Esophagus muscularis mucosa (tissue), 4 donors: ENCODE data around the gene SOAT1. TPM values are rescaled to one million over a fixed set of nuclear protein-coding genes. Genes with fewer than 3 reads are reported as not detected.
"Not testable (repeated sequence)": the region's sequence is repeated elsewhere in the genome, so short reads cannot be mapped to it uniquely, and the experiment has no call there.

Experiments
- DNase-seq: peaks from one replicate; pipeline ENCODE4 v3.0.0-alpha.2; 2017; ENCODE audit errors: extremely low spot score
- H3K27ac ChIP-seq, 4 donors: fragments of 200-600 bp; sonication (generic); replicated peaks in 1 of 4; 1 replicate in 3 of 4; 2 replicates in 1 of 4; pipeline ENCODE4 v1.5.1; 2016 to 2019; ENCODE audit warnings: mild to moderate bottlenecking in 1 of 4
- H3K27me3 ChIP-seq, 4 donors: fragments of 200-600 bp; sonication (generic); one replicate each; pipeline versions ENCODE4 v1.5.1 to v1.6.0; 2016 to 2019
- H3K36me3 ChIP-seq, 4 donors: fragments of 200-600 bp; sonication (generic); one replicate each; pipeline ENCODE4 v1.5.1; 2016 to 2019
- H3K4me1 ChIP-seq, 4 donors: fragments of 200-600 bp; sonication (generic); one replicate each; pipeline ENCODE4 v1.5.1; 2016 to 2019
- H3K4me3 ChIP-seq, 4 donors: fragments of 200-600 bp; sonication (generic); 1 replicate in 2 of 4; 2 replicates in 2 of 4; pipeline ENCODE4 v1.5.1; 2016 to 2019; ENCODE audit warnings: mild to moderate bottlenecking in 4 of 4, moderate library complexity in 1 of 4
- H3K9me3 ChIP-seq, 4 donors: fragments of 200-600 bp; sonication (generic); 1 replicate in 3 of 4; 2 replicates in 1 of 4; pipeline ENCODE4 v1.5.1; 2016 to 2019
- EP300 ChIP-seq: sonication (generic); formaldehyde crosslinking; IDR thresholded peaks from one replicate; pipeline ENCODE4 v1.6.1; 2017; ENCODE audit warnings: antibody characterized with exemption
- POLR2A ChIP-seq: fragments of 450-650 bp; IDR thresholded peaks from one replicate; pipeline ENCODE4 v1.6.1; 2017; ENCODE audit warnings: antibody characterized with exemption, moderate library complexity, mild to moderate bottlenecking, low read depth
- POLR2AphosphoS5 ChIP-seq, 2 donors: sonication (generic); formaldehyde crosslinking; IDR thresholded peaks; one replicate each; pipeline ENCODE4 v1.6.1; 2017; ENCODE audit warnings: antibody characterized with exemption in 2 of 2
- WGBS: methylation state at CpG from one replicate; pipeline ENCODE4 v1.1.5; 2018; 5-methylcytosine and 5-hydroxymethylcytosine counted together
- intact Hi-C: fragments of 100-400 bp; cut with DNase I; formaldehyde crosslinking; loops from one replicate; pipeline ENCODE4 v1.15.1; 2023
- total RNA-seq, 4 donors: library from RNA; depleted of rRNA; stranded (reverse); fragments of >200 nt; gene quantifications; one replicate each; pipeline versions ENCODE4 v1.1.0 to v1.2.1, GENCODE V29; 2016
- TF ChIP-seq, protein P1 (sequence below), 3 experiments: fragments of 200-600 bp in 2 of 3; fragments of 450-650 bp in 1 of 3; sonication (generic) in 2 of 3; IDR thresholded peaks; one replicate each; pipeline ENCODE4 v1.5.1; 2017 to 2019; ENCODE audit warnings: antibody characterized with exemption in 3 of 3, mild to moderate bottlenecking in 2 of 3, moderate library complexity in 1 of 3

Gene SOAT1
- total RNA-seq, 4 donors from 2014 or later: 10.8 to 19.7 (median 13.2) TPM

DNA sequence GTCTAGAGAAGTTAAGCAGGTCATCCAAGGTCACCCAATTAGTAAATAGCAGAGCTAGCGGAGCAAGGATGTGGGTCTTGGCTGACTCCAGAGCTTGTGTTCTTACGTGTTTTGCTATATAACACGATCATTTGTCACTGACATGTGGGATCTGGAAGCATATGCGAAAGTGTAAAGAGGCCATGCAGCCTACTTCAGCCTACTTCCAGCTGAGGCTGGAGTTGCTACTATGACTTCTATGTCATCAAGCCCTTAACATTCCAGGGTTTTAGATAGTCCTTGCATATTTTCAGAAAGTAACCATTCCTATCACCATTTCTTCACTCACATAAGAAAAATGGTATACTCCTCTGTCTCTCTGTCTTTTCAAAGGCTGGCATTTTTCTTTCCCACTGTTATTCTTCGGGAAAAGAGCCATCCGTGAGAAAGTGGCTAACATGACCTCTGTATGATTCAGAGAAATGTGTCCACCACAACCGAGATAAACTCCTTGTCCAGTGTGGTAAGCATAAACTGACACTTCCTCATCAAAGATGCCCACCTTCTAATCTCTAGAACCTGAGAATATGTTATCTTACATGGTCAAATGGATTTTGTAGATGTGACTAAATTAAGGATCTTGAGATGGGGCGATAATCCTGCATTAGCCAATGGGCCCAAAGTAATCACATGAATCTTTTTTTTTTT, 40.2 kb upstream of the SOAT1 start:
- intact Hi-C loops: no loop called here
- 79% methylated on average over 8 of the region's 8 CpGs for WGBS

DNA sequence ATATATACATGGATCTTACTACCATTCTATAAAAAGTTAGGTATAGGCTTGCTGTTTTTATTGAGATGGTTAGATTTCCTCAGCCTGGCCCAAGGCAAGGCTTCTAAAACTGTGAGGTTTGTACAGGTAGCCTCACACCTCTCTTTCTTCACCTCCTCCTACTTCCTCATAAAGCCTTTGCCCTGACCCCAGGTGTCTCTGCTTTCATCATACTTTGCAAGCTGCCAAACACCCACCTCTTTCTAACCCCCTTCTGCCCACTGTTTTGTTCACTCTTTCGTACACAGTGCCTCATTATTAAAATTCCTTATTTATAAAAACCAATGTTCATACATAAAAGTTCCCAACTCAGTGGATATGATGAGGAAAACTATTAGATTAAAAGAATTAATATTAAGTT, 31.4 kb upstream of the SOAT1 start:
- WGBS: 92% methylated on average over 1 of the region's 1 CpG

More for the DNA sequence above, 40.2 kb upstream of the SOAT1 start:
- Histone ChIP-seq H3K27me3 (no peaks in the 10 kb centered on the region), H3K4me3 (no peak overlapping the region), H3K36me3 (no peaks in the 10 kb centered on the region), H3K27ac (no peak overlapping the region), H3K9me3 (no peaks in the 10 kb centered on the region), H3K4me1 (no peaks in the 10 kb centered on the region)
- no peak for DNase-seq
- TF ChIP-seq, protein P1, sequence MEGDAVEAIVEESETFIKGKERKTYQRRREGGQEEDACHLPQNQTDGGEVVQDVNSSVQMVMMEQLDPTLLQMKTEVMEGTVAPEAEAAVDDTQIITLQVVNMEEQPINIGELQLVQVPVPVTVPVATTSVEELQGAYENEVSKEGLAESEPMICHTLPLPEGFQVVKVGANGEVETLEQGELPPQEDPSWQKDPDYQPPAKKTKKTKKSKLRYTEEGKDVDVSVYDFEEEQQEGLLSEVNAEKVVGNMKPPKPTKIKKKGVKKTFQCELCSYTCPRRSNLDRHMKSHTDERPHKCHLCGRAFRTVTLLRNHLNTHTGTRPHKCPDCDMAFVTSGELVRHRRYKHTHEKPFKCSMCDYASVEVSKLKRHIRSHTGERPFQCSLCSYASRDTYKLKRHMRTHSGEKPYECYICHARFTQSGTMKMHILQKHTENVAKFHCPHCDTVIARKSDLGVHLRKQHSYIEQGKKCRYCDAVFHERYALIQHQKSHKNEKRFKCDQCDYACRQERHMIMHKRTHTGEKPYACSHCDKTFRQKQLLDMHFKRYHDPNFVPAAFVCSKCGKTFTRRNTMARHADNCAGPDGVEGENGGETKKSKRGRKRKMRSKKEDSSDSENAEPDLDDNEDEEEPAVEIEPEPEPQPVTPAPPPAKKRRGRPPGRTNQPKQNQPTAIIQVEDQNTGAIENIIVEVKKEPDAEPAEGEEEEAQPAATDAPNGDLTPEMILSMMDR (IDR thresholded peaks at IDR 0.05): no peak
- no peak for TF ChIP-seq POLR2AphosphoS5 (IDR thresholded peaks at IDR 0.05)
- TF ChIP-seq EP300: no peak
- TF ChIP-seq POLR2A: no peak

DNA sequence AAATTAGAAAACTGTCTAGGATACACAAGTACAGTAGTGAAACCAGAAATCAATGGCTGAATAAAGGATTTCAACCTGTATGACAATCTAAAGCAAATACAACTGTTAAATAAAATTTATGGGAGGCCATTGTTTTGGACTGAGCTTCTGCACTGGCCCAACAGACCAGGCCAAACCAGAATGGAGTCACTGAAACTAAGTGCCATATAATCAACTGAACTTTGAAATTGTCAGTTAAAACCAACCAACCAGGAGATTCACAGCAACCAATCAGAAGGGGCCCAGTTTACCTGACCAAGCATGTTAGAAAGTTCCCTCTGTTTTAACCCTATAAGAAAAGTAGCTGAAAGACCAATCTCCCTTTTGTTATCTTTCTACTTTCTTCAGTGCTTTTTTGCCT, 30.5 kb upstream of the SOAT1 start:
- H3K36me3 ChIP-seq: no peaks in the 10 kb centered on the region
- no peak overlapping the region for H3K4me3 ChIP-seq
- H3K27ac ChIP-seq: no peak overlapping the region
- H3K9me3 ChIP-seq: no peaks in the 10 kb centered on the region
- no peak for DNase-seq
- TF ChIP-seq EP300 (no peak), POLR2A (no peak), POLR2AphosphoS5 (IDR thresholded peaks at IDR 0.05) (no peak)
- TF ChIP-seq, protein P1 (IDR thresholded peaks at IDR 0.05): no peak
- intact Hi-C loops: no loop called here
- H3K4me1 ChIP-seq: no peaks in the 10 kb centered on the region
- no peaks in the 10 kb centered on the region for H3K27me3 ChIP-seq

More for the DNA sequence above, 31.4 kb upstream of the SOAT1 start:
- TF ChIP-seq POLR2A: no peak
- no peak for TF ChIP-seq EP300
- TF ChIP-seq, protein P1 (IDR thresholded peaks at IDR 0.05): no peak
- TF ChIP-seq POLR2AphosphoS5 (IDR thresholded peaks at IDR 0.05): no peak
- Histone ChIP-seq H3K27ac (no peak overlapping the region), H3K4me3 (no peak overlapping the region), H3K4me1 (no peaks in the 10 kb centered on the region), H3K36me3 (no peaks in the 10 kb centered on the region), H3K9me3 (no peaks in the 10 kb centered on the region), H3K27me3 (no peaks in the 10 kb centered on the region)
- intact Hi-C loops: no loop called here
- DNase-seq: no peak

DNA sequence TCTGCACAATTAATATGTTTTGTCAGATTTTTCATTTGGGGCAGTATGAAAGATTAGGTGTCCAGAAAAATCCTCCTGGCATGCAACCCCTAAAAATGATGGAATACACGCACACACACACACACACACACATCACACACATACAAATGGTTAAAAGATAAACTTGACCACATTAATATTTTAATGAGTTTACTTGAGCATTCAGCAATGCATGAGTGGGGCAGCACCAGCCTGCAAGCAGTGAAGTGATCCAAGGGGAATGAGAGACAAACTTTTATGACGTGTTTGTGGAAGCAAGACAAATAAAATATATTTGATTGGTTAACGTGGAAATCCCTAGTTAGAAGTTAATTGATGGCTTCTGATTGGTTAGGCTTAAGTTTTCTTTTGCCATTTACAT, 29.1 kb upstream of the SOAT1 start:
- 80% methylated on average over 3 of the region's 3 CpGs for WGBS
- Histone ChIP-seq H3K27me3 (no peaks in the 10 kb centered on the region), H3K4me3 (no peak overlapping the region), H3K27ac (no peak overlapping the region), H3K4me1 (no peaks in the 10 kb centered on the region), H3K9me3 (no peaks in the 10 kb centered on the region), H3K36me3 (no peaks in the 10 kb centered on the region)
- TF ChIP-seq POLR2AphosphoS5 (IDR thresholded peaks at IDR 0.05): no peak
- TF ChIP-seq POLR2A: no peak
- TF ChIP-seq, protein P1 (IDR thresholded peaks at IDR 0.05): no peak
- TF ChIP-seq EP300: no peak
- DNase-seq: no peak
- intact Hi-C loops: no loop called here

DNA sequence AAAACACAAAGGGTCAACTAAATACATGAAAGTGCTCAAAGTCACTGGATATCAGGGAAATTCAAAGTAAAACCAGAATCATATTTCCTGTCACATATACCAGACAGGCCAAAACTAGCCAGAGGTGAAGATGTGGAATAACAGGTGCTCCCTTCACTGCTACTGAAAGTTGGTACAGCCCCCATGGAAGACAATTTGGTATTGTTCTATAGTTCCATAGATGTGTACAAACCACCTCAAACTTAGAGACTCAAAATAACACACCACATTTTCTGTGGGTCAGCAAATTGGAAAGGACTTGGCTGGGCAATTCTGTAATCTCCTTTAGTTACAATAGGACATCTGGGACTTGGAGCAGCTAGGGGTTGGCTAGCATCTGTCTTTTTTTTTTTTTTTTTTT, 24.5 kb upstream of the SOAT1 start:
- DNase-seq: no peak
- Histone ChIP-seq H3K9me3 (no peaks in the 10 kb centered on the region), H3K27me3 (no peaks in the 10 kb centered on the region), H3K4me1 (no peaks in the 10 kb centered on the region), H3K27ac (no peak overlapping the region), H3K36me3 (no peaks in the 10 kb centered on the region), H3K4me3 (no peak overlapping the region)
- TF ChIP-seq EP300: no peak
- intact Hi-C loops: no loop called here

DNA sequence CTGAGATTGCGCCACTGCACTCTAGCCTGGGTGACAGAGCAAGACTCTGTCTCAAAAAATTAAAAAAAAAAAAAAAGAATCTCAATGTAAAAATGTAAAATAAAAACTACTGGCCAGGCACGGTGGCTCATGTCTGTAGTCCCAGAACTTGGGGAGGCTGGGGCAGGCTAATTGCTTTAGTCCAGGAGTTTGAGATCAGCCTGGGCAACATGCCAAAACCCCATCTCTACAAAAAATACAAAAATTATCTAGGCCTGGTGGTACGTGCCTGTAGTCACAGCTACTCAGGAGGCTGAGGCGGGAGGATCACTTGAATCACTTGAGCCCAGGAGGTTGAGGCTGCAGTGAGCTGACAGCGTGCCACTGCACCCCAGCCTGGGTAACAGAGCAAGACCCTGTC, 19.2 kb upstream of the SOAT1 start:
- H3K27me3 ChIP-seq, H3K4me1 ChIP-seq, DNase-seq, H3K4me3 ChIP-seq, H3K27ac ChIP-seq, H3K36me3 ChIP-seq, intact Hi-C loops, H3K9me3 ChIP-seq: not testable (repeated sequence)
- WGBS: 84% methylated on average over 5 of the region's 5 CpGs
